Measurements from ENCODE around the gene NUMA1.

The NUMA1 gene

GRCh38 chr11:72111300-72112142 is 31.2 kb upstream of the NUMA1 start:
- peak overlapping the region; percentile 99 for H3K27ac ChIP-seq
- no peak for TF ChIP-seq CTCF (conservative IDR thresholded peaks at IDR 0.05)

- H3K27ac ChIP-seq, result peak within 1 kb of the TSS; percentile 98; the same call in 1 of the 2 replicates
- TF ChIP-seq CTCF (conservative IDR thresholded peaks at IDR 0.05), result no peak
These were observed 25.5 kb upstream of the NUMA1 start, which contains the start of gene TOMT for GRCh38 chr11:72105888-72106287. Gene TOMT, plus strand, starts transcription at chr11:72105924. Its CDS starts 28 bp downstream, at chr11:72105952.

- H3K27ac ChIP-seq, result peak overlapping the region; percentile 98
- TF ChIP-seq CTCF (conservative IDR thresholded peaks at IDR 0.05), result no peak
These were observed 23.4 kb upstream of the NUMA1 start for GRCh38 chr11:72103754-72104167.

GRCh38 chr11:72102946-72103753 is 22.8 kb upstream of the NUMA1 start, which contains the start of gene LAMTOR1:
Gene LAMTOR1, minus strand, starts transcription at chr11:72103297. Its CDS starts 73 bp downstream, at chr11:72103224.
- TF ChIP-seq CTCF (conservative IDR thresholded peaks at IDR 0.05), result peak; percentile 56
- H3K27ac ChIP-seq, result peak within 1 kb of the TSS; percentile 98

GRCh38 chr11:72102631-72102945 is 22.2 kb upstream of the NUMA1 start:
- peak overlapping the region; percentile 98 for H3K27ac ChIP-seq
- TF ChIP-seq CTCF (conservative IDR thresholded peaks at IDR 0.05), result no peak

- H3K27ac ChIP-seq, result peak overlapping the region; percentile 98
- no peak for TF ChIP-seq CTCF (conservative IDR thresholded peaks at IDR 0.05)
These were observed 21.8 kb upstream of the NUMA1 start for GRCh38 chr11:72102162-72102561.

- no peak for TF ChIP-seq CTCF (conservative IDR thresholded peaks at IDR 0.05)
- no peak overlapping the region for H3K27ac ChIP-seq
These were observed 20.1 kb upstream of the NUMA1 start for GRCh38 chr11:72100462-72100861.

Measured in VCaP (cell line).